ENCODE data around the gene CCDC192. TPM values are rescaled to one million over a fixed set of nuclear protein-coding genes. Genes with fewer than 3 reads are reported as not detected.

CCDC192 gene
- total RNA-seq, 4 donors from 2014 or later: not detected

- Histone ChIP-seq H3K4me1 (peaks cover 0 to 34% (median 20%) of the 10 kb centered on the region in 4 donors), H3K36me3 (no peaks in the 10 kb centered on the region), H3K9me3 (no peaks in the 10 kb centered on the region), H3K4me3 (no peak overlapping the region), H3K27me3 (no peaks in the 10 kb centered on the region), H3K27ac (no peak overlapping the region)
- DNase-seq: no peak
- intact Hi-C loops (cut with DNase I; ENCODE audit: low total_unique reads) (no loop called here), in situ Hi-C loops (cut with MboI; ENCODE audit: low pct_ligation_motif_present in 1 of 4, low pct_unique_long_range_greater_than_20kb in 1 of 4, low sequenced_read_pairs in 3 of 4) (loop anchor here in 2 of 4 donors (10.0 to 25.0 kb wide), 2 partner anchors 425 to 443 kb away; no protein-coding TSS in a partner anchor)
- TF ChIP-seq POLR2AphosphoS5 (IDR thresholded peaks at IDR 0.05) (no peak), POLR2A (IDR thresholded peaks at IDR 0.05) (no peak), EP300 (IDR thresholded peaks at IDR 0.05; ENCODE audit: low read depth) (no peak), CTCF (IDR thresholded peaks at IDR 0.05) (no peak)
Measured at GRCh38 chr5:127761869-127762268, 58.7 kb downstream of the CCDC192 start.

DNA sequence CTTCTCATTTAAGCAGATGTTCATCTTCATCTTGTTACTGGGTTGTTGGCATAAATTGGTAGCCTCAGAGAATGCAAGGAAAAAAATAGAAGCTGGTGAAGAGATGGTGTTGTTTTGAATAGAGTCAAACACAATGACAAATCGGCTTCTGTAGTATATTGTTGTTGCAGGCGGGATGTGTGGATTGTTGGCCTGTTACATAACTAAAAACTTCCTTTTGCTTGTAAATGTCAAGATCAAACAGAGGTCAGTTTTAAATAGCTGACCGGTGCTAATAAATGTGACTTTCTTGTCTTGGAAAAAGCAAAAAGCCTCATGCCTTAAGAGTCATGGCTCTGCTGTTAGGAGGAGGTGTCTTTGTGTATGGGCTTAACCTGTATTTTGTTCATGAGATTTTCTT, 59.2 kb downstream of the CCDC192 start:
- no peak overlapping the region for H3K27ac ChIP-seq
- in situ Hi-C loops (cut with MboI; ENCODE audit: low pct_ligation_motif_present in 1 of 4, low pct_unique_long_range_greater_than_20kb in 1 of 4, low sequenced_read_pairs in 3 of 4) (loop anchor here in 2 of 4 donors (10.0 to 25.0 kb wide), 2 partner anchors 425 to 442 kb away; no protein-coding TSS in a partner anchor), intact Hi-C loops (cut with DNase I; ENCODE audit: low total_unique reads) (no loop called here)
- no peaks in the 10 kb centered on the region for H3K9me3 ChIP-seq
- no peak for DNase-seq
- no peaks in the 10 kb centered on the region for H3K27me3 ChIP-seq
- H3K4me3 ChIP-seq: no peak overlapping the region
- H3K4me1 ChIP-seq: peaks cover 0 to 30% (median 20%) of the 10 kb centered on the region in 4 donors
- WGBS, 2 donors (ENCODE audit: low coverage in 1 of 2): 37 to 51% methylated on average over 3 of the region's 3 CpGs
- H3K36me3 ChIP-seq: no peaks in the 10 kb centered on the region
- TF ChIP-seq POLR2AphosphoS5 (IDR thresholded peaks at IDR 0.05) (no peak), EP300 (IDR thresholded peaks at IDR 0.05; ENCODE audit: low read depth) (no peak), POLR2A (IDR thresholded peaks at IDR 0.05) (no peak), CTCF (IDR thresholded peaks at IDR 0.05) (no peak)

GRCh38 chr5:127766676-127767335, 63.6 kb downstream of the CCDC192 start:
- Histone ChIP-seq H3K9me3 (no peaks in the 10 kb centered on the region), H3K27ac (no peak overlapping the region), H3K36me3 (no peaks in the 10 kb centered on the region), H3K4me1 (peaks cover 0 to 8% (median 2%) of the 10 kb centered on the region in 4 donors), H3K4me3 (no peak overlapping the region), H3K27me3 (no peaks in the 10 kb centered on the region)
- intact Hi-C loops (cut with DNase I; ENCODE audit: low total_unique reads): no loop called here
- in situ Hi-C loops (cut with MboI; ENCODE audit: low pct_ligation_motif_present in 1 of 4, low pct_unique_long_range_greater_than_20kb in 1 of 4, low sequenced_read_pairs in 3 of 4): loop anchor here in 2 of 4 donors (10.0 to 25.0 kb wide), 2 partner anchors 420 to 438 kb away; no protein-coding TSS in a partner anchor
- no peak for TF ChIP-seq EP300 (IDR thresholded peaks at IDR 0.05; ENCODE audit: low read depth)
- TF ChIP-seq CTCF (IDR thresholded peaks at IDR 0.05): no peak
- no peak for TF ChIP-seq POLR2AphosphoS5 (IDR thresholded peaks at IDR 0.05)
- TF ChIP-seq POLR2A (IDR thresholded peaks at IDR 0.05): no peak
- 86% methylated on average over 2 of the region's 2 CpGs; no CpG with 5 or more reads in 1 of the 2 donors for WGBS, 2 donors (ENCODE audit: low coverage in 1 of 2)
- DNase-seq: no peak

- Histone ChIP-seq H3K36me3 (no peaks in the 10 kb centered on the region), H3K4me3 (no peak overlapping the region), H3K27ac (no peak overlapping the region), H3K9me3 (no peaks in the 10 kb centered on the region), H3K4me1 (no peaks in the 10 kb centered on the region), H3K27me3 (no peaks in the 10 kb centered on the region)
- intact Hi-C loops (cut with DNase I; ENCODE audit: low total_unique reads): no loop called here
- in situ Hi-C loops (cut with MboI; ENCODE audit: low pct_ligation_motif_present in 1 of 4, low pct_unique_long_range_greater_than_20kb in 1 of 4, low sequenced_read_pairs in 3 of 4): loop anchor here in 2 of 4 donors (10.0 to 25.0 kb wide), 2 partner anchors 418 to 435 kb away; no protein-coding TSS in a partner anchor
- TF ChIP-seq CTCF (IDR thresholded peaks at IDR 0.05) (no peak), POLR2AphosphoS5 (IDR thresholded peaks at IDR 0.05) (no peak), POLR2A (IDR thresholded peaks at IDR 0.05) (no peak), EP300 (IDR thresholded peaks at IDR 0.05; ENCODE audit: low read depth) (no peak)
- no peak for DNase-seq
Measured at GRCh38 chr5:127769386-127769785, 66.2 kb downstream of the CCDC192 start.

All from transverse colon (tissue), 4 donors.